ENCODE data around the gene FDPS.
"Not testable (repeated sequence)": the region's sequence is repeated elsewhere in the genome, so short reads cannot be mapped to it uniquely, and the experiment has no call there.

The FDPS gene

DNA sequence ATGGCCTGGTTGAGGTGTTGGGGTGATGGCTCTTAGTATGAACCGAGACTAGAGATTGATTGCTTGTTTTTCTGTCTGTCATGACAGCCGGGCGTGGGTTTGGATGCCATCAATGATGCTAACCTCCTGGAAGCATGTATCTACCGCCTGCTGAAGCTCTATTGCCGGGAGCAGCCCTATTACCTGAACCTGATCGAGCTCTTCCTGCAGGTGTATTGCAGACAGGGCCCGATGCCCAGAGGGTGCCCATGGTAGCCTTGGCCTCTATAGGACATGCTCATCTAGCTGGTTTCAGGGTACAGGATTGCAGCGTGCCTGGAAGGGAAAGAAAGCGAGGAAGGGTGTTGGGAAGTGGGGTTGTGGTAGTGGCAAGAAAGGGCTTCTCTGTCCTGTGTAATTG lies 9.4 kb downstream of the FDPS start:
- no peak for DNase-seq (ENCODE audit: low read depth in 1 of 2, low spot score in 1 of 2)

DNA sequence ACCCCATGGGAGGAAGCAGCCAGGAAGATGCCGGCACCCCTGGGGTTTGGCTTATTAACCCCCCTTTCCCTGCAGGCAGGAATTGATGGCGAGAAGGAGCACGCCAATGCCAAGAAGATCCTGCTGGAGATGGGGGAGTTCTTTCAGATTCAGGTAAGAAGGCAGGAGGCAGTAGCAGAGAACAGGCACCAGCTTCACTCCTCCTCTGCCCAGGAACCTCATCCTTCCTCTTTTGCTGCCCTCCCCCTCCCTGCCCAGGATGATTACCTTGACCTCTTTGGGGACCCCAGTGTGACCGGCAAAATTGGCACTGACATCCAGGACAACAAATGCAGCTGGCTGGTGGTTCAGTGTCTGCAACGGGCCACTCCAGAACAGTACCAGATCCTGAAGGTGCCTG lies 10.9 kb downstream of the FDPS start:
- no peak for DNase-seq (ENCODE audit: low read depth in 1 of 2, low spot score in 1 of 2)

DNA sequence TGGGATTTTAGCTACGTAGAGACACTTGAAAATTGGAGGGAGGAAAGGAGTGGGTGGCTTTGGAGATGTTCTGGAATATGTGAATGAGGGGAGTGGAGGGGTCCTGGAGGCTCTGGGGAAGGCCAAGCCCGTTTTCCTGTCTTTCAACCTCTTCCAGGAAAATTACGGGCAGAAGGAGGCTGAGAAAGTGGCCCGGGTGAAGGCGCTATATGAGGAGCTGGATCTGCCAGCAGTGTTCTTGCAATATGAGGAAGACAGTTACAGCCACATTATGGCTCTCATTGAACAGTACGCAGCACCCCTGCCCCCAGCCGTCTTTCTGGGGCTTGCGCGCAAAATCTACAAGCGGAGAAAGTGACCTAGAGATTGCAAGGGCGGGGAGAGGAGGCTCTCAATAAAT lies 11.6 kb downstream of the FDPS start:
- no peak for DNase-seq (ENCODE audit: low read depth in 1 of 2, low spot score in 1 of 2)

DNA sequence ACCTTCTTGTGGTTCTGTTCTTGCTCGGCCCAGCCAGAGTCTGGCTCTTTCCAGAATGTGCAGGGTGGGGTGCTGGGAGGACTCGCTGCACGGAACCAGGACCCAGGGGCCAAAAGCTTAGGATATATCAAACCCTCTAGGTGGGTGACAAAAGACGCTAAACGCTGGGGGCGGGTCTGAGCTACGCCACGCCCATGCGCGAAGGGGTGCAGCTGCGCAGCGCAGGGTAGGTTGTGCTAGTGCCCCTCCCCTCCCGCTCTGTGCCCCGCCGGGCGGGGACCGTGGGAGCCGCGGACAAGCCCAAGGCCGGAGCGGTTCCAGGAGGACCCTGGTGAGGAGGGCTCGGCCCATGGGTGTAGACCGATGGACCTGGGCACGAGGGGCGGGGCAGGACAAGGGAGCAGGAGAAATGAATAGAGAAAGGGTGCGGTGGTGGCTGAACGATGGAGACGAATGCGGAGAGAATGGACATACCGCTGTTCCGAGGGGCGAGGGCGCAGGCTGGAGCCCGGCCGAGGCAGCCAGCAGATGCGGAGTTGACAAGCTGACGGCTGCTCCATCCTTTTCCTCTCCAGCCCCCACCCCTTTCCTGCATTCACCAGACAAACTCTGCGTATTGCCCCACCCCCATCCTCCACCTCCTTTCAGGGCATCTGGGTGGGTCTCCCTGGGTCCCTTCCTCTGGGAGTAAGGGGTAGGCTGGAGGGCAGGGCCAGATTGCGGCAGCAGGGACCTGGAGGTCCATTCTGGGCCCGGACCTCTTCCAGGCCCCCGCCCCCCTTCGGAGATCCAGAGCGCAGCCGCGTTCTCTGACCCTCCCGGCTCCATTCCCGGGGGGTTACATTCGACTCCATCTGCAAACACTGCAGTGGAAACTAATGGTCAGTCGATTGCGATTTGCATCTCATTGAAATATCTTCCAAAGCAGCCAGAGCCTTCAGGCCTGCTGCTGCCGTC lies 12.3 kb downstream of the FDPS start, which contains the start of gene RUSC1:
TSS of gene RUSC1 (plus strand) at position 234 of the 957 bp plus-strand sequence. CDS start 880 bp downstream, outside the sequence.
- peak; percentile 46 to 66 for DNase-seq (ENCODE audit: low read depth in 1 of 2, low spot score in 1 of 2)

DNA sequence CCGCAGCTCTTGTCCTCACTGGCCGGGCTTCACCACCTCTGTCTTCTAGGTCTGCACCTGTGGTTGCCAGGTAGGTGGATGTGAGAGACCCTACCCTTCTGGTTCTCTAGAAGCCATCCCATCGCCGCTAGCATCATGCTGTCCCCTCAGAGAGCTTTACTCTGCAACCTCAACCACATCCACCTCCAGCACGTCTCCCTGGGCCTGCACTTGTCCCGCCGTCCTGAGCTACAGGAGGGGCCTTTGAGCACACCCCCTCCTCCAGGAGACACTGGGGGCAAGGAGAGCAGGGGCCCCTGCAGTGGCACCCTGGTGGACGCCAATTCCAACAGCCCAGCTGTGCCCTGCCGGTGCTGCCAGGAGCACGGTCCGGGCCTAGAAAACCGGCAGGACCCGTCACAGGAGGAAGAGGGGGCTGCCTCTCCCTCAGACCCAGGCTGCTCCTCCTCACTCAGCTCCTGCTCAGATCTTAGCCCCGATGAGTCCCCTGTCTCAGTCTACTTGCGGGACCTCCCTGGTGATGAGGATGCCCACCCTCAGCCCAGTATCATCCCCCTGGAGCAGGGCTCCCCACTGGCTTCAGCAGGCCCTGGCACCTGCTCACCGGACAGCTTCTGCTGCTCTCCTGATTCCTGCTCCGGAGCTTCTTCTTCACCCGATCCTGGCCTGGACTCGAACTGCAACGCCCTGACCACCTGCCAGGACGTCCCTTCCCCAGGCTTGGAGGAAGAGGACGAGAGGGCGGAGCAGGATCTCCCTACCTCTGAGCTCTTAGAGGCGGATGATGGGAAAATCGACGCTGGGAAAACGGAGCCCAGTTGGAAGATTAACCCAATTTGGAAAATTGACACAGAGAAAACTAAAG lies 13.2 kb downstream of the FDPS start:
- no peak for DNase-seq (ENCODE audit: low read depth in 1 of 2, low spot score in 1 of 2)

DNA sequence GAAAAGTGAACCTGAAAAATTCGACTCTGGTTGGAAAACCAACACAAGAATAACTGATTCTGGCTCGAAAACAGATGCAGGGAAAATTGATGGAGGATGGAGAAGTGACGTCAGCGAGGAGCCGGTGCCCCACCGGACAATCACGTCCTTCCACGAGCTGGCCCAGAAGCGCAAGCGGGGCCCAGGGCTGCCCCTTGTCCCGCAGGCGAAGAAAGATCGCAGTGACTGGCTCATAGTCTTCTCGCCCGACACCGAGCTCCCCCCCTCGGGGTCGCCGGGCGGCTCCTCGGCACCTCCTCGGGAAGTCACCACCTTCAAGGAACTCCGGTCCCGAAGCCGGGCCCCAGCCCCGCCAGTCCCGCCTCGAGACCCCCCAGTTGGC lies 13.9 kb downstream of the FDPS start:
- DNase-seq (ENCODE audit: low read depth in 1 of 2, low spot score in 1 of 2): no peak

DNA sequence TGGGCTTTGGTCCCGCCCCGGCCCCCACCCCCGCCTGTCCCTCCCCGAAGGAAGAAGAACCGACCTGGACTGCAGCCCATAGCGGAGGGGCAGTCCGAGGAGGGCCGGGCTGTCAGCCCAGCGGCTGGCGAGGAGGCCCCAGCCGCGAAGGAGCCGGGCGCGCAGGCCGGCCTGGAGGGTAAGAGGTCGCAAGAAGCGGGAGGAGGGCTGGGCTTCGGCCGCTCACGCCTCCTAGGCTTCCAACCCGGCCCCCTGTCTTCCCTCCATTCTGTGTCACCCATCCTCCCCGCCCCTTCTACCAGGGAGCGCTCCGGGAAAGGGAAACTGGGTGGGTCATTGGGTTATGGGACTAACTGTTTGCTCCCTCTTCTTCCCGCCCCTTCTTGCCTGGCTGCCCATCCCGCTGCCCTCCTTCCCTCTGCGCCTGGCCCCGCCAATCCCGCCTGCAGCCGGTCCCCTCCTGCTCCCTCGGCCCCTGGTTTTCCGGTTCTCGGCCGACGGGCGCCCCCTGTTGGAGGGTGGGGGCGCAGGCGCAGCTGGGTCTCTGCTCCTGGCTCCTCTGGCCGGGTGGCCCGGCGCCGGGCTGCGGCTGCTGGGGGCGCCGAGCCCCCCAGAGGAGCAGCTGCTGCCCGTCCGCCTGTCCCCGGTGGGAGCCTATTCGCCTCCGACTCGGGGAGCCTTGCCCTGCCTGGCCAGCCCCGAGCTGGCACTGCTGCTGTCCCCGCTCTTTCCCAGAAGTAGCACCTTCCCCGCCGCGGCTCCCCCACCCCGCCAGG lies 14.5 kb downstream of the FDPS start:
- peak; percentile 77 to 88 for DNase-seq (ENCODE audit: low read depth in 1 of 2, low spot score in 1 of 2)

DNA sequence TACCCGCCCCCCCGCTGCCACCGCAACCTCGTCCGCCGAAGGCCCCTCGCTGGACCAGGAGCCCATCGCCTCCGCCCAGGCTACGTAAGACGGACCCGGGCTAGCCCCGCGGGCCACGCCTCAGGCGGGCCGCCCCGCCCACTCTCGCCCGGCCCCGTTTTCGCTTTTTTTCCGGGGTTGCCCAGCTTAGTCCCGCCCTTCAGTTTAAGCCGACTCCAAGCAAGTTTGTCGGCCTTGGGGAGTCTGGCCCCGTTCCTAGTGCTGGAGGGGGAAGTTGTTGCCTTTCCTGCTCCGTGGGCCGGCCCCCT lies 15.0 kb downstream of the FDPS start:
- DNase-seq (ENCODE audit: low read depth in 1 of 2, low spot score in 1 of 2): peak; percentile 66 to 69

DNA sequence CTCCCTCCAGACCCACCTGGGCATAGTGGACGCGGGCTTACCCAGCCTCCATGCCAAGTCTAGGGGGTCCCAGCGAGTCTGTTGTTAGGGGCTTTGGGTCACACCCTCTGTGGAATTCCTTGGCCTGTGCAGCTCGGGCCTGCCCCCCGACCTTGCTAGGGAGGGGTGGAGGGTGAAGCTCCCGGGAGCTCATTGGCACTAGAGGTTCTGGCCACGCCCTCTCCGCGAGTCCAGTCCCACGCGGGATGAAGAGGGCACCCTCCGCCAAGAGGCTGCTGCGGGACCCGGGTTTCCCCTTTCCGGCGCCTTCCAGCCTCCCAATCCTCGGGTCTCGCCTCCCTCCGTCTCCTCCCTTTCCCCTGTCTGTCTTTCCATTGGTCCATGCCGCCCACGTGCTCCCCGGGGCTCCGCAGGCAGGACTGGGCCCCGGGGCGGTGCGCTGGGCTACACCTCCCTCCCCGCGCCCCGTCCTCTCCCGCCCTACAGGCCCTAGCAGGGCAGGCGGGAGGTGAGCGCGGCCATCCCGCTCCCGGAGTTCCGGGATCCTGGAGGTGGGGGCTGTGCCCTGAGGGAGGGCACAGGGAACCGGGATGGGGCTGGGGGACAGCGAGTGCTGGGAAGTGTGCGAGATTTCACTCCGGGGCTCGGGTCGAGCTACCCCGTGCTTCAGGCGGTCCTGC lies 15.5 kb downstream of the FDPS start:
- DNase-seq (ENCODE audit: low read depth in 1 of 2, low spot score in 1 of 2): peak; percentile 70 to 81

DNA sequence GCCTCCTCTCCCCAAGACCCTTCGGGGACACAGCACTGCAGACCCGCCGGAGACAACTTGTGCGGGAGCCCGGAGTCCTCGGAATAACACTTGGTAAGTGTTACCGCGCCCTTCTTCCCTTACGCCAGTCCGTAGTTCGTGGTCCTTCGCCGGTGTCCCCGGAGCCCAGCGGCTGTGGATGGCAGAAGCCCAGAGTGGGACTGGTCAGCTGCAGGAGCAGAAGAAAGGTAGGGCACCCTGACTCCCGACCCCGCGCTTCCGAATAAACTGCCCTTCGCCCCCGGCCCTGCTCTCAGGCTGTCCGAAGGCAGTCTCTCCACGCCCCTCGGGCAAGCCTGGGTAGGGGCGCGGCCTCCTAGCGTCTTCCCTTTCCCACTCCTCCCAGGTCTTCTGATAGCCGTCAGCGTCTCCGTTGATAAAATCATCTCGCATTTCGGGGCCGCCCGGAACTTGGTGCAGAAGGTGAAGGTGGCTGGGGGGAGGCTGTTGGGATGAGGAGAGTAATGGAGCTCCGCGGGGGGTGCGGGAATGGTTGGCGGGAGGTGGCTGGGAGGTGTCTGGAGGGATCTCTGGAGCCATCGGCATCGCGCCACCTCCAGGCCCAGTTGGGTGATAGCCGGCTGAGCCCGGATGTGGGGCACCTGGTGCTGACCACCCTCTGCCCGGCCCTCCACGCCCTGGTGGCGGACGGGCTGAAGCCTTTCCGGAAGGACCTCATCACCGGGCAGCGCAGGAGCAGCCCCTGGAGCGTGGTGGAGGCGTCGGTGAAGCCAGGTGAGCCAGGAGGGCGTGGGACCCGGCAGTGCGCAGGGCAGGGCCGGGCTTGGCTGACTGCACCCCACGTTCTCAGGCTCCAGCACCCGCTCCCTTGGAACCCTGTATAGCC lies 16.3 kb downstream of the FDPS start:
- DNase-seq (ENCODE audit: low read depth in 1 of 2, low spot score in 1 of 2): no peak

DNA sequence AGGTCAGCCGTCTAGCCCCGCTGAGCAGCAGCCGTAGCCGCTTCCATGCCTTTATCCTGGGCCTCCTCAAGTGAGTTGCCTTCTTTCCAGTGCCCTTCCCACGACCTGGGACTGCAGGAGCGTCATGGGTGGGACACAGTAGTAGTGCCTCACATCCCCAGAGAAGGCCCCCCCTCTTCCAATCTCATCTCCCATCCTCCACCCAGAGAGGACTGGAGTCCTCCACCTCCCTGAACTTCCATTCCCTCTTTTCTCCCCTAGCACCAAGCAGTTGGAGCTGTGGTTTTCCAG lies 16.9 kb downstream of the FDPS start:
- DNase-seq (ENCODE audit: low read depth in 1 of 2, low spot score in 1 of 2): no peak

DNA sequence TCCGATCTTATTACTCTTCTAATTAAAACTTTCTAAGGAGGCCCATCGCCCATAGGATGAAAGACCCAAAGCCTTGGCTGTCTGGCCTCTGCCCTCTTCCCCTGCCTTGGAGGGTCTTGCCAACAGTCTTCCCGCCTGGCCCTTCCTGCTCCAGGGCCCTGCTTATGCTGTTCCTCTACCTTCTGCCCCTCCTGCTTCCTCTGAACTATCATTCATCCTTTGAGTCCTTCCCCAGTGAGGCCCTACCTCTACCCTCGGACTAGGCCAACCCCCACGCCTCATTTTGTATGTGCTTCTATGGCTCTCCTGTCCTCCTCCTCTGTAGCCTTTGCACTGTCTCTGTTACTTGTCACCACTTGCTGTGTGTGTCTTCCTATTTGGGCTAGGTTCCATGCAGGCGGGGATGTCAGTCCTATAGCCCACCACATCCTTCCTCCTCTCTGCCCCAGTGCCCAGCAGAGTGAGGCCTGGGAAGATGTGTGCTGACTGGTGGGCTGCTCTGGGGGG lies 17.4 kb downstream of the FDPS start:
- DNase-seq (ENCODE audit: low read depth in 1 of 2, low spot score in 1 of 2): no peak

DNA sequence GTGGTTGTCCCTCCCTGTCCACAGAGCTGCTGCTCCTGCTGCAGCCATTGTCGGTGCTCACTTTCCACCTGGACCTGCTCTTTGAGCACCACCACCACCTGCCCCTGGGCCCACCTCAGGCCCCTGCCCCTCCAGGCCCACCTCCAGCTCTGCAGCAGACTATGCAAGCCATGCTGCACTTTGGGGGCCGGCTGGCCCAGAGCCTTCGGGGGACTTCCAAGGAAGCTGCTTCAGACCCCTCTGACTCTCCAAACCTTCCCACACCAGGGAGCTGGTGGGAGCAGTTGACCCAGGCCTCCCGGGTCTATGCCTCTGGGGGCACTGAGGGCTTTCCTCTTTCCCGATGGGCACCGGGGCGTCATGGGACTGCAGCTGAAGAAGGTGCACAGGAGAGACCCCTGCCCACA lies 18.0 kb downstream of the FDPS start:
- no peak for DNase-seq (ENCODE audit: low read depth in 1 of 2, low spot score in 1 of 2)

DNA sequence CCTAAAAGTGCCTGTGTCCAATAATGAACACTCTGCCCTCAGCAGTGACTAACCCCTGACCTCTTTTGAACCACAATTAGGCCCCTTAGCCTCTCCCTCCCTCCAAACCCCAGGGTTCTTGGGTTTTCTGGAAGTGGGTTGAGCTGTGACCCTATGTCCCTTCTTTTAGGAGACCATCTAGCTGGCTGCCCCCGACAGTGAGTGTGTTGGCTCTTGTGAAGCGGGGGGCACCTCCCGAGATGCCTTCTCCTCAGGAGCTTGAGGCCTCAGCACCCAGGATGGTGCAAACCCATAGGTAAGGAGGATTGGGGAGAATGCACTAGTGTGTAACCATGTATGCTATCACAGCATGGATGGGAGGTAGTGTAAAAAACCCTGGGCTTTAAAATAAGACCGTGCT lies 19.3 kb downstream of the FDPS start:
- no peak for DNase-seq (ENCODE audit: low read depth in 1 of 2, low spot score in 1 of 2)

DNA sequence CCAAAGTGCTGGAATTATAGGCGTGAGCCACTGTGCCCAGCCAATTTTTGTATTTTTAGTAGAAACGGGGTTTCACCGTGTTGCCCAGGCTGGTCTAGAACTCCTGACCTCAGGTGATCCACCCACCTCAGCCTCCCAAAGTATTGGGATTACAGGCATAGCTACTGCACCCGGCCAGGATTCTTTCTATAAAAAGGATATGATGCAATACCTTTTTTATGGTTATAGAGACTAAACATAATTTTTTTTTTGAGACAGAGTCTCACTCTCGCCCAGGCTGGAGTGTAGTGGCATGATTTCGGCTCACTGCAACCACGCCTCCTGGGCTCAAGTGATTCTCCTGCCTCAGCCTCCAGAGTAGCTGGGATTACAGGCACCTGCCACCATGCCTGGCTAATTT lies 20.2 kb downstream of the FDPS start:
- DNase-seq (ENCODE audit: low read depth in 1 of 2, low spot score in 1 of 2): not testable (repeated sequence)

DNA sequence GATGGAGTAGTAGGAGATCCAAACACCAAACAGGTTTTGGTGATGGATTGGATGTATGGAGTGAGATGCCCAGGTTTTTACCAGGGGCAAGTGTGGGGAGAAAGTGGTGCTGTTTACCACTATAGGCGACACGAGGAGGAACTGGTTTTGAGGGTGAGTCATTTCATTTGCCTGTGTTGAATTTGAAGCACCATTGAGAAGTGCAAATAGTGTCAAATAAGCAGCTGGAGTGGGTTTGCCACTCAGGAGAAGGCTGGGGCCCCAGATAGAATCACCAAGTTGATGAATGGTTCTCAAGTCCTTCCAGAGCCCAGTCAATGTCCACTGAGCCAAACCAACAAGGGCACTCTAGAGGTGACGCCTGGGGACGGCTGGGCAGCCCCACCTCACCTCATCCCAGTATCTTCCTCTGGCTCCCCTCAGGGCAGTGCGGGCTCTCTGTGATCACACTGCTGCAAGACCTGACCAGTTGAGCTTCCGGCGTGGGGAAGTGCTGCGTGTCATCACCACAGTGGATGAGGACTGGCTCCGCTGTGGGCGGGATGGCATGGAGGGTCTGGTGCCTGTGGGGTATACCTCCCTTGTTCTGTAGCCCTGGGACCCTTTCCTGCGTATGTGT lies 21.4 kb downstream of the FDPS start:
- DNase-seq (ENCODE audit: low read depth in 1 of 2, low spot score in 1 of 2): no peak

DNA sequence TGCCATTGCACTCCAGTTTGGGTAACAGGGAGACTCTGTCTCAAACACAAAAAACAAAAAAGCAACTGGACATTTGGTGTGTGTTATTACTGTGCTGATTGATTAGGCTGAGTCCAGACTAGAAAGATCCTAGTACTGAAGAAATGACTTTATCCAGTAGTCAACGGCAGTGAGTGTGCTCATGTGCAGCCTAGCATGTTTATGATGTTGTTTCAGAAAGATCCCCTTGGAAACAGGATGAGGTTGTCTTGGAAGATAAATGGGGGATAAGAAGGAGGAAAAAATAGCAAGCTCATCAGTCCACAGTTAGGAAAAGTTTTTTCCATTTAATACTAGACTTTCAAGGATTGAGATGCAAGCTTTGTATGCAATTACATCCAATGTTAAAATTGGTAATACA lies 26.3 kb downstream of the FDPS start:
- no peak for DNase-seq (ENCODE audit: low read depth in 1 of 2, low spot score in 1 of 2)

DNA sequence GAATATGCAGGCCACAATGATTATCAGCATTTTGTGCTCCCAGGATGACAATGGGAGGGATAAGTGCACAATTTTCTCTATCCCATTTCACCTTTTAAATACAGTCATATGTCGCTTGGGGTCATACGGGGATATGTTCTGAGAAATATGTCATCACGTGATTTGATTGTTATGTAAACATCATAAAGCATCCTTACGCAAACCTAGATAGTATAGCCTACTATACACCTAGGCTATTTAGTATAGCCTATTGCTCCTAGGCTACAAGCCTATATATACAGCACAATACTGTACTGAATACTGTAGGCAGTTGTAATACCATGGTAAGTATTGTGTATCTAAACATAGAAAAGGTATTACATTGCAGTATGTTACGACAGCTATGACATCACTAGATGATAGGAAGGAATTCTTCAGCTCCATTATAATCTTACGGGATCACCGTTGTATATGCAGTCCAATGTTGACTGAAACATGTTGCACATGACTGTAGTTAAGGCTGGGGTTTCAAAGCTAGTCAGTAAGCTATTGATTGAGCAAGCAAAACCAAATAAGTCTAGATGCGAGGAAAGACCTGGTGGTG lies 30.9 kb downstream of the FDPS start:
- DNase-seq (ENCODE audit: low read depth in 1 of 2, low spot score in 1 of 2): no peak

DNA sequence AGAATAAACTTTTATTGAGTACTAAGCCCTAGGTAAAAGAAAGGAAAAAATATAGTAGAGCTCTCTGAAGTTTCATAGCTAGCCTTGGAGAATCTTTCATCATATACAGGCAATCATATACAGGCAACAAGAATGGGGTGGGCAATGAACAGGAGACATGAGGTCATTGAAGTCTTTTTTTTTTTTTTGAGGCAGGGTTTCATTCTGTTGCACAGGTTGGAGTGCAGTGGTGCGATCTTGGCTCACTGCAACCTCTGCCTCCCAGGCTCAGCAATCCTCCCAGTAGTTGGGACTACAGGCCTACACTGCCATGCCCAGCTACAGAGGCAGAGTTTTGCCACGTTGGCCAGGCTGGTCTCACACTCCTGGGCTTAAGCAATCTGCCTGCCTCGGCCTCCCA lies 34.2 kb downstream of the FDPS start:
- no peak for DNase-seq (ENCODE audit: low read depth in 1 of 2, low spot score in 1 of 2)
